Fibroblast of lung (primary cell): ENCODE measurements around the gene VCP. TPM values are rescaled to one million over a fixed set of nuclear protein-coding genes. Genes with fewer than 3 reads are reported as not detected.

Experiments used
- DNase-seq, 2 donors: peaks; one replicate each; pipeline versions ENCODE4 v3.0.0 to v3.0.0-alpha.2; 2010; ENCODE audit warnings: low read depth in 2 of 2
- H2AFZ ChIP-seq: 2 replicates; pipeline ENCODE4 v1.5.1; 2012; ENCODE audit warnings: low read length, control low read depth, inconsistent platforms
- H3K27ac ChIP-seq: 2 replicates; pipeline ENCODE4 v1.5.1; 2011; ENCODE audit warnings: low read length, control low read depth; ENCODE audit not compliant: insufficient read depth
- H3K27me3 ChIP-seq: 2 replicates; pipeline ENCODE4 v1.5.1; 2011; ENCODE audit warnings: mild to moderate bottlenecking, low read length; ENCODE audit not compliant: control insufficient read depth, insufficient read depth
- H3K36me3 ChIP-seq: 2 replicates; pipeline ENCODE4 v1.5.1; 2011; ENCODE audit warnings: low read length; ENCODE audit not compliant: control insufficient read depth, insufficient read depth
- H3K4me1 ChIP-seq: 2 replicates; pipeline ENCODE4 v1.5.1; 2011; ENCODE audit warnings: low read length; ENCODE audit not compliant: control insufficient read depth, insufficient read depth; ENCODE audit errors: extremely low read depth
- H3K4me2 ChIP-seq: 2 replicates; pipeline ENCODE4 v1.5.1; 2011; ENCODE audit warnings: low read length, control low read depth; ENCODE audit not compliant: insufficient read depth; ENCODE audit errors: extremely low read depth
- H3K4me3 ChIP-seq, 4 experiments: fragments of 200-600 bp in 1 of 4; sonication (generic) in 1 of 4; replicated peaks in 1 of 4; 2 replicates each; pipeline ENCODE4 v1.5.1; 2011 to 2016; ENCODE audit warnings: low read length in 4 of 4, low read depth in 3 of 4, mild to moderate bottlenecking in 3 of 4, control low read depth in 2 of 4, inconsistent platforms in 1 of 4, mixed read lengths in 1 of 4; ENCODE audit not compliant: insufficient read depth in 1 of 4; ENCODE audit errors: control extremely low read depth in 1 of 4
- H3K79me2 ChIP-seq: 2 replicates; pipeline ENCODE4 v1.5.1; 2012; ENCODE audit warnings: mild to moderate bottlenecking, low read length, inconsistent platforms; ENCODE audit not compliant: control insufficient read depth, insufficient read depth
- H3K9ac ChIP-seq: 2 replicates; pipeline ENCODE4 v1.5.1; 2011; ENCODE audit warnings: mild to moderate bottlenecking, low read length, control low read depth; ENCODE audit not compliant: insufficient read depth
- H3K9me3 ChIP-seq: 2 replicates; pipeline ENCODE4 v1.5.1; 2012; ENCODE audit warnings: low read depth, low read length; ENCODE audit not compliant: control insufficient read depth, insufficient read depth
- H4K20me1 ChIP-seq: 2 replicates; pipeline ENCODE4 v1.5.1; 2011; ENCODE audit warnings: low read length; ENCODE audit not compliant: control insufficient read depth, insufficient read depth; ENCODE audit errors: extremely low read depth
- EZH2 ChIP-seq: IDR thresholded peaks from 2 replicates; pipeline ENCODE4 v1.5.1; 2012; ENCODE audit warnings: low read length, control low read depth, mild to moderate bottlenecking; ENCODE audit errors: missing control alignments
- polyA plus RNA-seq, 2 donors: library from polyadenylated mRNA; depleted of rRNA in 1 of 2; stranded (reverse) in 1 of 2; unstranded in 1 of 2; fragments of >200 nt; gene quantifications; 2 replicates each; pipeline ENCODE4 v1.2.1, GENCODE V29; 2011 to 2012; ENCODE audit warnings: missing spikeins in 1 of 2
- total RNA-seq: library from RNA; depleted of rRNA; stranded (reverse); fragments of >200 nt; gene quantifications from 2 replicates; pipeline ENCODE4 v1.2.1, GENCODE V29; 2014
- TF ChIP-seq, protein P1 (sequence below), 2 donors: IDR thresholded peaks in 1 of 2; conservative IDR thresholded peaks in 1 of 2; 1 replicate in 1 of 2; 2 replicates in 1 of 2; pipeline ENCODE4 v1.5.1; 2011 to 2012; ENCODE audit warnings: low read length in 2 of 2, control low read depth in 1 of 2, inconsistent platforms in 1 of 2, low read depth in 1 of 2, mild to moderate bottlenecking in 1 of 2

Gene VCP
- total and polyA plus RNA-seq, 2 donors (not counting 1 experiment from before 2014, with no cell fraction given): 298 to 340 TPM

GRCh38 chr9:35108461-35108860, 36.0 kb upstream of the VCP start:
- H3K27ac ChIP-seq: no peak overlapping the region
- no peaks in the 10 kb centered on the region for H3K9me3 ChIP-seq
- H3K4me2 ChIP-seq: no peak overlapping the region
- H2AFZ ChIP-seq: no peak overlapping the region
- H3K79me2 ChIP-seq: peaks cover 29% of the 10 kb centered on the region
- peaks cover 22% of the 10 kb centered on the region for H3K4me1 ChIP-seq
- no peak for DNase-seq
- H3K36me3 ChIP-seq: peaks cover 17% of the 10 kb centered on the region
- no peak for TF ChIP-seq EZH2
- H3K27me3 ChIP-seq: no peaks in the 10 kb centered on the region
- H3K9ac ChIP-seq: no peak overlapping the region
- H3K4me3 ChIP-seq: no peak overlapping the region
- H4K20me1 ChIP-seq: no peaks in the 10 kb centered on the region

DNA sequence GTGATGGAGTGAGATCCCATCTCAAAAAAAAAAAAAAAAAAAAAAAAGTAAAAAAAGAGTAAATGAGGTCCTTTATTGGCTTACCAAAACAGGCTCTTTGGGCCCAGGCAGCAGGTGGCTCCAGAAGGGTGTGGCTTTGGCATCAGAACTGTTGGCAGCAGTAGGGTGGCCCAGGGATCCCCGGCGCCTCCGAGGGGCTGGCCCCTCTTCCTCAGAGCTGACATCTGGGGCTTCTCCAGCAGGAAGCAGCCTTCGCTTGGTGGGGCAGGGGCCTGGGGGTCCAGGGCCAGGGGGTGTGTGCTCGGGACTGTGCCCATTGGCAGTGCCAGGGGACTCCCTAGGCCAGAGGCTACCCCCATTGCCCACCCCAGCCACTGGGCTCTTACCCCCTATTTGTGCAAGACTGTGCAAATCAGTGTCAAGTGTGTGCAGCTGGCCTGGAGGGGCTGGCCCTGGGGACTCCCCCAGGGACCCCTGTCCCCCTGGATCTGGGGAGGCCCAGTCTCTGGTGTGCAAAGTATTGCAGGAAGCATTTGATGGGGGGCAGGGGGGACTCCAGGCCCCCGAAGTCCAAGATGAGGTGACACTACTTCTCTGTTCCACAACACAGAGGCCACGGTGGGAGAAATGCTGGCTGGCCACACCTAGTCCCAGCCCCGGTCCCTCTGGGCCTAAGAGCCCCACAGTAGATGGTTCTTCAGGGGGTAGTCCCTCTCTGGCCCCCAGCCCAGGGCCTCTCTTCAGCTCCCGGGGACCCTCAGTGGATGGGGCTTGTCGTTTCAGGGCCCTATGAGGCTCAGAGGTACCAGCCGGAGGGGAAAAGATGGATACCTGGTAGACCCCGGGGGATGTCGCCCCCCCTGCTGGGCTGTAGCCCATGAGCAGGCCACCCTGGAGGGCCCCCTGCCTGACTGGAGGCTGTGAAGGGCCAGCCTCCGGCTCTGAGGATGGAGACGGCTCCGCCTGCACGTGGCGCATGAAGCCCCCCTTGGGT, 35.2 kb upstream of the VCP start:
- H3K4me2 ChIP-seq: no peak overlapping the region
- H4K20me1 ChIP-seq: no peaks in the 10 kb centered on the region
- peaks cover 17% of the 10 kb centered on the region for H3K36me3 ChIP-seq
- peaks cover 19% of the 10 kb centered on the region for H3K4me1 ChIP-seq
- H3K9ac ChIP-seq: no peak overlapping the region
- H3K27ac ChIP-seq: no peak overlapping the region
- H3K4me3 ChIP-seq: no peak overlapping the region
- no peak for DNase-seq
- peaks cover 25% of the 10 kb centered on the region for H3K79me2 ChIP-seq
- no peak for TF ChIP-seq EZH2
- TF ChIP-seq, protein P1, sequence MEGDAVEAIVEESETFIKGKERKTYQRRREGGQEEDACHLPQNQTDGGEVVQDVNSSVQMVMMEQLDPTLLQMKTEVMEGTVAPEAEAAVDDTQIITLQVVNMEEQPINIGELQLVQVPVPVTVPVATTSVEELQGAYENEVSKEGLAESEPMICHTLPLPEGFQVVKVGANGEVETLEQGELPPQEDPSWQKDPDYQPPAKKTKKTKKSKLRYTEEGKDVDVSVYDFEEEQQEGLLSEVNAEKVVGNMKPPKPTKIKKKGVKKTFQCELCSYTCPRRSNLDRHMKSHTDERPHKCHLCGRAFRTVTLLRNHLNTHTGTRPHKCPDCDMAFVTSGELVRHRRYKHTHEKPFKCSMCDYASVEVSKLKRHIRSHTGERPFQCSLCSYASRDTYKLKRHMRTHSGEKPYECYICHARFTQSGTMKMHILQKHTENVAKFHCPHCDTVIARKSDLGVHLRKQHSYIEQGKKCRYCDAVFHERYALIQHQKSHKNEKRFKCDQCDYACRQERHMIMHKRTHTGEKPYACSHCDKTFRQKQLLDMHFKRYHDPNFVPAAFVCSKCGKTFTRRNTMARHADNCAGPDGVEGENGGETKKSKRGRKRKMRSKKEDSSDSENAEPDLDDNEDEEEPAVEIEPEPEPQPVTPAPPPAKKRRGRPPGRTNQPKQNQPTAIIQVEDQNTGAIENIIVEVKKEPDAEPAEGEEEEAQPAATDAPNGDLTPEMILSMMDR (conservative IDR thresholded peaks at IDR 0.05 in 1 of 2, IDR thresholded peaks at IDR 0.05 in 1 of 2; ENCODE audit: low read depth in 1 of 2, low read length in 2 of 2): no peak
- no peaks in the 10 kb centered on the region for H3K9me3 ChIP-seq
- no peaks in the 10 kb centered on the region for H3K27me3 ChIP-seq
- no peak overlapping the region for H2AFZ ChIP-seq

DNA sequence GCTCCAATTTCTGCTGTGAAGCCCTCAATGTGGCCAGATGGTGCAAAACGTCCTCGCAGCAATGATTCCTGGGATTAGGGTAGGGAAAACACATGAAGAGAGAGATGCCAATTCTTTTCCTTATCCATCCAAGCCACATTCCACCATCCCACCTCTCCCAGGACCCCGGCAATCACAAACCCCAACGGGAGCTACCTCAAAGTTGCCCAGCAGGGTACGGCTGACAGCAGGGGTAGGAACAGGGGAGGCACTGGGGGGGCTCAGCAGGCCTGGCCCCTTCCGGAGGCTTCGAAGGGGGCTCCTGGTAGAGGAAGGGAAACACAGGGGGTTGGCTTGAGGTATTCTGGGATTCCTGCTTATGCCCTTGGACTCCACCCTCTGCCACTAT, 33.9 kb upstream of the VCP start:
- Histone ChIP-seq H3K27ac (no peak overlapping the region), H2AFZ (no peak overlapping the region), H4K20me1 (no peaks in the 10 kb centered on the region), H3K4me2 (no peak overlapping the region), H3K9me3 (no peaks in the 10 kb centered on the region), H3K27me3 (no peaks in the 10 kb centered on the region), H3K4me3 (no peak overlapping the region), H3K9ac (no peak overlapping the region), H3K36me3 (peaks cover 20% of the 10 kb centered on the region), H3K79me2 (peaks cover 38% of the 10 kb centered on the region), H3K4me1 (peaks cover 15% of the 10 kb centered on the region)
- DNase-seq: no peak
- no peak for TF ChIP-seq EZH2
- TF ChIP-seq, protein P1 (conservative IDR thresholded peaks at IDR 0.05 in 1 of 2, IDR thresholded peaks at IDR 0.05 in 1 of 2; ENCODE audit: low read depth in 1 of 2, low read length in 2 of 2): no peak
